OCI-LY7 (cell line): ENCODE results near the gene GNB1. TPM values are rescaled to one million over a fixed set of nuclear protein-coding genes. Genes with fewer than 3 reads are reported as not detected.
A peak's percentile ranks its signal among the peaks of the same experiment; 100 is the strongest.
"Not testable (repeated sequence)": the region's sequence is repeated elsewhere in the genome, so short reads cannot be mapped to it uniquely, and the experiment has no call there.

Experiments used
- BruUV-seq: library from RNA; stranded (reverse); fragments of 400-500 nt; replicated peaks from 2 replicates; lab custom pipeline; 2021; lab: Mats Ljungman, UMichigan
- CTCF ChIA-PET: fragments of 300-600 bp; sonication (Branson Sonifier 250); formaldehyde crosslinking; loops from one replicate; lab custom pipeline; 2022; ENCODE audit warnings: antibody characterized with exemption; ENCODE audit not compliant: unreplicated experiment; lab: Charles Lee
- POLR2A ChIA-PET: fragments of 300-600 bp; sonication (Branson Sonifier 250); formaldehyde crosslinking; loops from one replicate; lab custom pipeline; 2022; ENCODE audit warnings: antibody characterized with exemption; lab: Charles Lee
- DNase-seq: peaks from one replicate; pipeline ENCODE4 v3.0.0-alpha.2; 2015; ENCODE audit warnings: low spot score
- H2AFZ ChIP-seq: fragments of 200-600 bp; sonication (generic), shearing (Covaris generic); 2 replicates; pipeline ENCODE4 v1.6.1; 2014; ENCODE audit warnings: mild to moderate bottlenecking, antibody characterized with exemption, low read length, moderate library complexity
- H3K27ac ChIP-seq: fragments of 200-600 bp; sonication (generic); 2 replicates; pipeline ENCODE4 v1.5.1; 2014; ENCODE audit warnings: mixed run types, low read depth, mild to moderate bottlenecking, moderate library complexity, low read length, inconsistent platforms; ENCODE audit not compliant: poor library complexity, severe bottlenecking
- H3K36me3 ChIP-seq: fragments of 200-600 bp; sonication (generic); 2 replicates; pipeline ENCODE4 v1.6.1; 2014; ENCODE audit warnings: mild to moderate bottlenecking, antibody characterized with exemption, low read length, moderate library complexity, mixed read lengths; ENCODE audit not compliant: insufficient read depth
- H3K4me1 ChIP-seq: fragments of 200-600 bp; sonication (generic); 2 replicates; pipeline ENCODE4 v1.5.1; 2014; ENCODE audit warnings: mild to moderate bottlenecking, low read length; ENCODE audit not compliant: insufficient read depth, poor library complexity, severe bottlenecking
- H3K4me2 ChIP-seq: fragments of 200-600 bp; sonication (generic); 2 replicates; pipeline ENCODE4 v1.6.1; 2014; ENCODE audit warnings: mild to moderate bottlenecking, low read length
- H3K4me3 ChIP-seq: fragments of 200-600 bp; sonication (generic); 2 replicates; pipeline ENCODE4 v1.5.1; 2014; ENCODE audit warnings: mild to moderate bottlenecking, low read depth, low read length; ENCODE audit not compliant: poor library complexity, severe bottlenecking
- H3K79me2 ChIP-seq: fragments of 200-600 bp; sonication (generic); 2 replicates; pipeline ENCODE4 v1.6.1; 2016; ENCODE audit warnings: low read depth, mild to moderate bottlenecking, low read length, moderate library complexity, mixed read lengths; ENCODE audit not compliant: insufficient read depth
- H3K9me2 ChIP-seq: fragments of 200-600 bp; sonication (generic); 2 replicates; pipeline ENCODE4 v1.6.1; 2016; ENCODE audit warnings: mild to moderate bottlenecking, low read length, mixed read lengths; ENCODE audit not compliant: insufficient read depth
- H3K9me3 ChIP-seq: fragments of 200-600 bp; sonication (generic); 2 replicates; pipeline ENCODE4 v1.6.1; 2014; ENCODE audit warnings: mild to moderate bottlenecking, mixed run types, low read length, mixed read lengths
- H4K20me1 ChIP-seq: fragments of 200-600 bp; sonication (generic); 2 replicates; pipeline ENCODE4 v1.6.1; 2014; ENCODE audit warnings: mild to moderate bottlenecking, antibody characterized with exemption, low read length, moderate library complexity, mixed read lengths; ENCODE audit not compliant: insufficient read depth
- EZH2phosphoT487 ChIP-seq: fragments of 200-600 bp; sonication (generic); IDR thresholded peaks from 2 replicates; pipeline ENCODE4 v1.6.1; 2018; ENCODE audit warnings: low read depth, borderline replicate concordance, mild to moderate bottlenecking, mixed run types, antibody characterized with exemption, low read length, moderate library complexity, mixed read lengths
- intact Hi-C: fragments of 100-400 bp; cut with micrococcal nuclease; formaldehyde crosslinking; loops from one replicate; pipeline ENCODE4 v1.10.0; 2022; ENCODE audit not compliant: unreplicated experiment
- total RNA-seq, 2 experiments: library from RNA; depleted of rRNA in 1 of 2; stranded (reverse); fragments of >200 nt in 1 of 2; shearing (Covaris generic) in 1 of 2; gene quantifications; 2 replicates each; pipeline ENCODE4 v1.2.3, GENCODE V29; 2014 to 2022
- TF ChIP-seq, protein P1 (sequence below): fragments of 200-600 bp; sonication (generic); conservative IDR thresholded peaks from 2 replicates; pipeline ENCODE4 v1.5.1; 2014; ENCODE audit warnings: mild to moderate bottlenecking, antibody characterized with exemption, low read length, moderate library complexity, mixed read lengths

Gene GNB1
- total RNA-seq, 2 experiments from 2014 or later = 101 to 502 TPM

DNA sequence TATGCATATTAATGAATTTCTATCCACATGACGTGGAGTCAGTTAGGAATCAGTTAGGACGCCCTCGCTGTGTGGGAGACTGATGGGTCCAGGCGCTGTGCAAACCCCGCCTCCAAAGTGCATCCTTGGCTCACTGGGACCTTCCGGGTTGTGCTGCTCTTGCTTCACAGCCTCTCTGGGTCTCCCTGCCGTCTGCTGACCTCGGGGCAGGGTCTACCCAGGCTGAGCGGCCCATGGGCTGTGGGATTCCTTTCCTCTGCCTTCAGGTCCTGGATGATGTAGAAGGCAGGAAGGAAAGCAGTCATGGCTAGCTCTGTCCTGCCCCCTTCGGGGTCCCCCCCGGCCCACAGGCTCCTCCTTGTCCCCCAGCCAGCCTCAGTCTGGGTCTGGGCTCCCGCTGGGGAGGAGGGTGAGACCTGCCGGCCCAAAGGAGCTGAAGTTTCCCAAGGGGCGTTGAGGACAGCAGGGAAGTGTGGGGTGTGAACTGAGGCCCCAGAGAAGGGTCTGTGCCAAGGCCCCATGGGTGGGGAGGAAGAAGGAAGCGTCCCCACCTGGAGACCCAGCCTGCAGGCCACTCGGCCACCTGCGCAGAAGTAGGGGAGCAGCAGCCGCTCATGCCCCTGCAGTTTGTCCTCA, 142.1 kb downstream of the GNB1 start:
- CTCF ChIA-PET = no interaction called here
- Histone ChIP-seq H3K4me2 (no peak overlapping the region), H3K4me1 (peaks cover 11% of the 10 kb centered on the region), H3K4me3 (no peak overlapping the region), H2AFZ (no peak overlapping the region), H3K27ac (no peak overlapping the region), H3K9me3 (no peaks in the 10 kb centered on the region), H3K9me2 (no peaks in the 10 kb centered on the region), H4K20me1 (no peaks in the 10 kb centered on the region), H3K79me2 (no peaks in the 10 kb centered on the region), H3K36me3 (peaks cover 18% of the 10 kb centered on the region)
- POLR2A ChIA-PET = no interaction called here
- no peak for DNase-seq
- TF ChIP-seq, protein P1, sequence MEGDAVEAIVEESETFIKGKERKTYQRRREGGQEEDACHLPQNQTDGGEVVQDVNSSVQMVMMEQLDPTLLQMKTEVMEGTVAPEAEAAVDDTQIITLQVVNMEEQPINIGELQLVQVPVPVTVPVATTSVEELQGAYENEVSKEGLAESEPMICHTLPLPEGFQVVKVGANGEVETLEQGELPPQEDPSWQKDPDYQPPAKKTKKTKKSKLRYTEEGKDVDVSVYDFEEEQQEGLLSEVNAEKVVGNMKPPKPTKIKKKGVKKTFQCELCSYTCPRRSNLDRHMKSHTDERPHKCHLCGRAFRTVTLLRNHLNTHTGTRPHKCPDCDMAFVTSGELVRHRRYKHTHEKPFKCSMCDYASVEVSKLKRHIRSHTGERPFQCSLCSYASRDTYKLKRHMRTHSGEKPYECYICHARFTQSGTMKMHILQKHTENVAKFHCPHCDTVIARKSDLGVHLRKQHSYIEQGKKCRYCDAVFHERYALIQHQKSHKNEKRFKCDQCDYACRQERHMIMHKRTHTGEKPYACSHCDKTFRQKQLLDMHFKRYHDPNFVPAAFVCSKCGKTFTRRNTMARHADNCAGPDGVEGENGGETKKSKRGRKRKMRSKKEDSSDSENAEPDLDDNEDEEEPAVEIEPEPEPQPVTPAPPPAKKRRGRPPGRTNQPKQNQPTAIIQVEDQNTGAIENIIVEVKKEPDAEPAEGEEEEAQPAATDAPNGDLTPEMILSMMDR = no peak
- TF ChIP-seq EZH2phosphoT487 = no peak
- BruUV-seq = no TSS peak
- intact Hi-C loops = no loop called here

DNA sequence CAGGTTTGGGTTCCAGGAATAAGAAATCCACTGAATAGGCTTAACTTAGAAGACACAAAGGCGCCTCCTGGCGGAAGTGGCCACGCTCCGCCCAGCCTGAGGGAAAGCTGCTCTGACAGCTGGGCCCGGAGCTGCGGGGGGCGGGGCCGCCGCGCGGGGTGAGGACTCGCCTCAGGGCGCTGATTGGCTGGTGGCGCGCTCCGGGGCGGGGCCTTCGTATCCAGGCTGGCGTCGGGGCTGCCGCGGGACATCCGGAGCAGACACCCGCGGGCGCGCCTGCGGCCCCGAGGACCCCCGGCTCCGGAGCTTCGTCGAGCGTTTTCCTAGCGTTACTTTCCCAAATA, 144.3 kb downstream of the GNB1 start:
- H2AFZ ChIP-seq, DNase-seq, POLR2A ChIA-PET, H3K79me2 ChIP-seq, intact Hi-C loops, H3K36me3 ChIP-seq, H3K9me3 ChIP-seq, H3K4me2 ChIP-seq, BruUV-seq, H4K20me1 ChIP-seq, H3K4me3 ChIP-seq, CTCF ChIA-PET, H3K9me2 ChIP-seq: not testable (repeated sequence)
- peak overlapping the region; percentile 47 for H3K27ac ChIP-seq
- H3K4me1 ChIP-seq = peaks cover 11% of the 10 kb centered on the region

DNA sequence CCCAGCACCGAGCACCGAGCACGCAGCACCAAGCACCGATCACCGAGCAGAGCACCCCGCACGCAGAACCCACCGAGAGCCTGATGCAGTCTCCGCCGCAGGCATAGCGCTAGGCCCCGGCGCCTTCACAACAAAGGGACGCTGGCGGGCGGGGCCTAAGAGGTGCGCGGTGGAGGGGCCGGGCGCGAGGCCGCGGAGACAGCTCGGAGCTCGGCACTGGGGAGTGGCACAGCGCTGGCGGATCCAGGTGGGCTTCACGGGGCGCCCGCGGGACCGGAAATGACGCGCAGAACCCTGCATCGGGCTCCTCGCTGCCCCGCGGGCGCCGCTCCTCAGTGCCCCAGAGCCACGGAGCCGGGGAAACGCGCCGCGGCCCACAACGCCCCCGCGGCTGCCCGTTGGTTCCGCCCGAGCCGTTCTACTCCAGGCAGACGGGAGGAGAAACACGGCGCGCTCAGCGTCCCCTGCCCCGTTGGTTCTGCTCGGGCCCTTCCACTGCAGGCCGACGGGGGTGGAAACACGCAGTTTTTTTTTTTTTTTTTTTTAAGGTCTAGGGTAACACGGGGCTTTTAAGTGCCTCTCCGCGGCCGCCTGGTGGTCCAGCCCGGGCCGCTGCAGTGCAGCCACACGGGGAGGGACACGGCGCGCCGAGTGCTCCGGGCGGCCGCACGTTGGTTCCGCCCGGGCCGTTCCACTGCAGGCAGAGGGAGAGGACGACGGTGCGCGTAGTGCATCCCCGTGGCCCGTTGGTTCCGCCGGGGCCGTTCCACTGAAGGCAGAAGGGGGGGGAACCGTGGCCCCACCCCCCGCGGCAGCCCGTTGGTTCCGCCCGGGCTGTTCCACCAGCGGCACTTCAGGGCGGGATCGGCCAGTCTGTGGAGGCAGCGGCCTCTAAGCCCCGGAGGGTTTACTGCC, 145.0 kb downstream of the GNB1 start:
- BruUV-seq, intact Hi-C loops, CTCF ChIA-PET, H4K20me1 ChIP-seq, H3K9me3 ChIP-seq, H3K4me2 ChIP-seq, H2AFZ ChIP-seq, H3K9me2 ChIP-seq, H3K79me2 ChIP-seq, POLR2A ChIA-PET, H3K36me3 ChIP-seq: not testable (repeated sequence)
- DNase-seq = peak; percentile 37
- Histone ChIP-seq H3K4me1 (peaks cover 11% of the 10 kb centered on the region), H3K4me3 (peak overlapping the region; percentile 57), H3K27ac (peak overlapping the region; percentile 47)

DNA sequence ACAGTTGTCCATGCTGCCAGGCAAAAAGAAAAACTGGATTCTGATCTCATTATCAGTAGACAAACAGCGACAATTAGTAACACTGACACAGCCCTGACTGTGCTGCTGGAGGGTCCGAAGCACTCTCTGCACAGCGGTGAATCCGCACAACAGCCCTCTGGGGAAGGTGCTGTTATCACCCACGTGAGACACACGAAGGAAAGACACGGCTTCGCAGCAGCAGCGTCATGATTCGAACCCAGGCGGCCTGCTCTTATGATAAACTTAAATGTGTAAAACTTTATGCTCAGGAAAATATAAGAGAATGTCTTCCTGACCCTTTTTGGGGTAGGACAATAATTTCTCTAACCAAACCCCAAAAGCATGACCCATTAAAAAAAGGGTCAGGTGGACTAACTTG, 148.4 kb downstream of the GNB1 start:
- CTCF ChIA-PET = interaction anchor here (0.6 kb wide), 1 partner anchor 116 kb away, joined by 3 read pairs; no protein-coding TSS in a partner anchor
- H2AFZ ChIP-seq, H3K27ac ChIP-seq, H3K4me1 ChIP-seq, BruUV-seq, H3K9me3 ChIP-seq, H4K20me1 ChIP-seq, H3K4me3 ChIP-seq, H3K79me2 ChIP-seq, H3K4me2 ChIP-seq, H3K36me3 ChIP-seq, intact Hi-C loops, H3K9me2 ChIP-seq, DNase-seq: not testable (repeated sequence)
- POLR2A ChIA-PET = interaction anchor here (0.7 kb wide), 1 partner anchor 141 kb away, joined by 6 read pairs; no protein-coding TSS in a partner anchor

DNA sequence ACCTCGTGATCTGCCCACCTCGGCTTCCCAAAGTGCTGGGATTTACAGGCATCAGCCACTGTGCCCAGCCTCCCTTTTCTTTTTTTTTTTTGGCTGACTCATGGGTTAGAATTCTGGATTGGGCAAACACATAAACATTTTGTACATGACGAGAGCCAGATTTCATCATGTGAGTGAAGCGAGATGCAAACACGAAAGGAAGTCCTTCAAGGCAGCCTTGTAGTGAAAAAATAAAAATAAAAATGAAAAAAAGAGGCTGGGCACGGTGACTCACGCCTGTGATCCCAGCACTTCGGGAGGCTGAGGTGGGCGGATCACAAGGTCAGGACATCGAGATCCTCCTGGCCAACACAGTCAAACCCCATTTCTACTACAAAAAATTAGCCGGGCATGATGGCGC, 149.9 kb downstream of the GNB1 start:
- H3K9me2 ChIP-seq, POLR2A ChIA-PET, H2AFZ ChIP-seq, H4K20me1 ChIP-seq, H3K4me3 ChIP-seq, intact Hi-C loops, H3K27ac ChIP-seq, H3K4me1 ChIP-seq, DNase-seq, H3K36me3 ChIP-seq, BruUV-seq, H3K79me2 ChIP-seq, H3K9me3 ChIP-seq, CTCF ChIA-PET, H3K4me2 ChIP-seq: not testable (repeated sequence)
